Mucosa of stomach (tissue), 1 donor: ENCODE measurements around the gene ZNF576.
"Not testable (repeated sequence)": the region's sequence is repeated elsewhere in the genome, so short reads cannot be mapped to it uniquely, and the experiment has no call there.

Source experiments
- H3K27me3 ChIP-seq: one replicate; pipeline ENCODE4 v1.7.0; 2013; ENCODE audit warnings: mild to moderate bottlenecking, low read length; ENCODE audit not compliant: control insufficient read depth, insufficient read depth
- H3K36me3 ChIP-seq: one replicate; pipeline ENCODE4 v1.7.0; 2013; ENCODE audit warnings: low read length; ENCODE audit not compliant: control insufficient read depth, insufficient read depth
- H3K4me1 ChIP-seq: one replicate; pipeline ENCODE4 v1.7.0; 2013; ENCODE audit warnings: mild to moderate bottlenecking, low read length; ENCODE audit not compliant: control insufficient read depth, insufficient read depth
- H3K4me3 ChIP-seq: one replicate; pipeline ENCODE4 v1.7.0; 2013; ENCODE audit warnings: low read length
- H3K9ac ChIP-seq: one replicate; pipeline ENCODE4 v1.7.0; 2013; ENCODE audit warnings: mild to moderate bottlenecking, low read length, moderate library complexity
- H3K9me3 ChIP-seq: one replicate; pipeline ENCODE4 v1.7.0; 2013; ENCODE audit warnings: mild to moderate bottlenecking, low read length, moderate library complexity; ENCODE audit not compliant: control insufficient read depth
- donor health status: Pancreatic carcinoma.

The ZNF576 gene

DNA sequence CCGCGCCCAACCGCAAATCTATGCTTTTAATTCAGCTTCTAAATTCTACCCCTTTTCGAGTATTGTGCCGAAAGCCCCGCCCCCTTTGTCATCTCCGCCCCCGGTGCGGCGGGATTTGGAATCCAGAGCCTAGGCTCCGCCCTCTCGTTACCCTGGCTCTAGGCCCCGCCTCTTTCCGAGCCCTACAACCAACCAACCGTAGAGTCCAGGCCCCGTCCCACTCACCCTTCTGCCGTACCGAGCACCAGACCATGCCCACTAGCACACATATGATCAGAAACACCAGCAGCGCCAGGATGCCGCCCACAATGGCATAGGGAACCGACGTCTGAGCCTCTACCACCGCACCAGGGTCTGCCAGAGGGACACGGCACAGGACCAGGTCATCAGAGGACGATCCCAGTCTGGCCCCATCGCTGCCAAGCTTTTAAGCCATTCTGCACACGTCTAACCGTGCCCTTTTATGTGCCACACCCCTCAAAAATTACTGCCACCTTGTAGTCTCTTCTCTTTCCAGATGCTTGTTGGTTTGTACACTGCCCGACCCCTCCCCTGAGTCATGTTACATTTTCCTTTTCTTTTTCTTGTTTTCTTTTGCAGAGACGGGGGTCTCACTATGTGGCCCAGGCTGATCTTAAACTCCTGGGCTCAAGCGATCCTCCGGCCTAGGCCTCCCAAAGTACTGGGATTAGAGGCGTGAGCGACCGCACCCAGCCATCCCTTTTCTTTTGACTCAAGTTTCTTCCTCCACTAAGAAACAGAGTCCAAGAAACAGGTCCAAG is 27.7 kb downstream of the ZNF576 start:
- H3K9me3 ChIP-seq, result no peaks in the 10 kb centered on the region

GRCh38 chr19:43624933-43625332 is 28.5 kb downstream of the ZNF576 start:
- H3K9ac ChIP-seq, result no peak overlapping the region
- no peaks in the 10 kb centered on the region for H3K9me3 ChIP-seq
- no peak overlapping the region for H3K4me3 ChIP-seq
- no peaks in the 10 kb centered on the region for H3K27me3 ChIP-seq
- no peaks in the 10 kb centered on the region for H3K36me3 ChIP-seq
- peaks cover 8% of the 10 kb centered on the region for H3K4me1 ChIP-seq

More for the DNA sequence above, 27.7 kb downstream of the ZNF576 start:
- no peaks in the 10 kb centered on the region for H3K27me3 ChIP-seq
- H3K9ac ChIP-seq, result no peak overlapping the region
- H3K4me3 ChIP-seq, result no peak overlapping the region
- H3K4me1 ChIP-seq, result peaks cover 9% of the 10 kb centered on the region
- no peaks in the 10 kb centered on the region for H3K36me3 ChIP-seq

DNA sequence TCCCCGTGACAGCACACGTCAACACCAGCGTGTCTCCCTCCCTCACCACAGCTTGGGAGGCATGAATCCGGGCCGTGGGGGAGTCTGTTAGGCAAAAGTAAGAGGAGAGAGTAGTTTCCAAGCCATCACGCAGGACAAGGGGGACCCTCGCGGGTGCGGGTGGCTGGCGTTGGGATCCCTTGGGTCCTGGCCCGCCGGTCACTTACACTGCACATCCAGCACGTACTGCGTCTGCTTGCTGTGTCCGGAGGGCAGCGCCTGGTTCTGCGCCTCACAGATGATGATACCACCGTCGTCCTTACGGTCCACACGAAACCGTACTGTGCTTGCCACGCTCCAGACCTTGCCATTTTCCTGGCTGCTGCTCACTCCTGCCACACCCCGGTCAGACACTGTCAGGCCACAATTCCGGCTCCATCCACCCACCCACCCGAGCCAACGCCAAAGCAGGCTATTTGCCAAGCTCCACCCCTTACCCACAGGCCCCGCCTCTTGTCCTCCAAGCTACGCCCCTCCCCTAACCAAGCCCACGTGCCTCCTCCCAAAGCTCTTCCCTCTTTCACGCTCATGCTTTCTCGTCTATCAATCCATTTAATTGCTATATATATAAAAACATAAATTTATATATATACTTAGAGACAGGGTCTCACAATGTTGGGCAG is 29.7 kb downstream of the ZNF576 start:
- H3K27me3 ChIP-seq, result no peaks in the 10 kb centered on the region
- no peak overlapping the region for H3K4me3 ChIP-seq
- H3K4me1 ChIP-seq, result no peaks in the 10 kb centered on the region
- no peaks in the 10 kb centered on the region for H3K36me3 ChIP-seq
- no peak overlapping the region for H3K9ac ChIP-seq
- no peaks in the 10 kb centered on the region for H3K9me3 ChIP-seq

GRCh38 chr19:43626838-43627237 is 30.4 kb downstream of the ZNF576 start:
- Histone ChIP-seq H3K4me3 (no peak overlapping the region), H3K4me1 (no peaks in the 10 kb centered on the region), H3K9ac (no peak overlapping the region), H3K27me3 (no peaks in the 10 kb centered on the region), H3K9me3 (no peaks in the 10 kb centered on the region), H3K36me3 (no peaks in the 10 kb centered on the region)

- H3K4me1 ChIP-seq, result no peaks in the 10 kb centered on the region
- H3K27me3 ChIP-seq, result peaks cover 3% of the 10 kb centered on the region
- no peak overlapping the region for H3K9ac ChIP-seq
- no peaks in the 10 kb centered on the region for H3K9me3 ChIP-seq
- no peaks in the 10 kb centered on the region for H3K36me3 ChIP-seq
- no peak overlapping the region for H3K4me3 ChIP-seq
Observed at GRCh38 chr19:43628646-43629326, 32.4 kb downstream of the ZNF576 start.

- no peak overlapping the region for H3K9ac ChIP-seq
- H3K36me3 ChIP-seq, result no peaks in the 10 kb centered on the region
- H3K4me3 ChIP-seq, result no peak overlapping the region
- no peaks in the 10 kb centered on the region for H3K9me3 ChIP-seq
- peaks cover 8% of the 10 kb centered on the region for H3K27me3 ChIP-seq
- H3K4me1 ChIP-seq, result no peaks in the 10 kb centered on the region
Observed at GRCh38 chr19:43631491-43631890, 35.1 kb downstream of the ZNF576 start.

DNA sequence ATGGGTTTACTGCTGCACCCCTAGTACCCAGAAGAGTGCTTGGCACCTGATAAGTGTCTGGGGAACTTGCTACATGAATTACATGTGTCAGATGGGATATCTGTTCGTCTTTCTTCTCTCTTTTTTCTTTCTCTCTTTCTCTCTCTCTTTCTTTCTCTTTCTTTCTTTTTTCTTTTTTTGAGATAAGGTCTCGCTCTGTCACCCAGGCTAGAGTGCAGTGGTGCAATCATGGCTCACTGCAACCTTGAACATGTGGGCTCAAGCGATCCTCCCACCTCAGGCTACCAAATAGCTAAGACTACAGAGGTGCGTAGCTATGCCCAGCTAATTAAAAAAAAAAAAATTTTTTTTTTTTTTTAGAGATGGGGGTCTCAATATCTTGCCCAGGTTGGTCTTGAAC is 37.1 kb downstream of the ZNF576 start:
- H3K9ac ChIP-seq, result no peak overlapping the region
- H3K4me3 ChIP-seq, result no peak overlapping the region

DNA sequence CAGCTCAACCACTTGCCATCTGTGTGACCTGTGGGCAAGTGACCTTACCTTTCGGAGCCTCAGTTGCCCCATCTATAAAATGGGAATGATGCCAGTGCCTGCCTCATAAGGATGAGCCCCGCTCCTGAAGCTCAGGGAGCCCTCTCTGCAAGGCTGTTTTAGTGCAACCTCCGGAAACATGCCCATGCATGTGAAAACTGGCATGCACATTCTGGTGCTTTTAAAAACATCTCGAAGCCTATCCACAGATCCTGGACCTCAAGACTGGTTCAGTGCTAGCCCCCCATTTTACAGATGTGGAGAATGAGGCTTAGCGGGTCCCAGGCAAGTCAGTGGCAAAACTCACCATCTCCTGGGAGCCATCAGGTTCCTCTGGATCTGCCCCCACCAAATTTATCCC is 37.7 kb downstream of the ZNF576 start:
- Histone ChIP-seq H3K36me3 (no peaks in the 10 kb centered on the region), H3K4me3 (no peak overlapping the region), H3K4me1 (peaks cover 4% of the 10 kb centered on the region)

More for the DNA sequence above, 37.1 kb downstream of the ZNF576 start:
- Histone ChIP-seq H3K36me3 (no peaks in the 10 kb centered on the region), H3K27me3 (peaks cover 14% of the 10 kb centered on the region), H3K9me3 (no peaks in the 10 kb centered on the region), H3K4me1 (no peaks in the 10 kb centered on the region)

GRCh38 chr19:43634506-43634871 is 38.1 kb downstream of the ZNF576 start:
- Histone ChIP-seq H3K4me3 (no peak overlapping the region), H3K9ac (no peak overlapping the region), H3K36me3 (no peaks in the 10 kb centered on the region), H3K27me3 (peaks cover 22% of the 10 kb centered on the region), H3K4me1 (peaks cover 6% of the 10 kb centered on the region), H3K9me3 (peaks cover 5% of the 10 kb centered on the region)

More for the DNA sequence above, 37.7 kb downstream of the ZNF576 start:
- Histone ChIP-seq H3K9ac (no peak overlapping the region), H3K9me3 (peaks cover 5% of the 10 kb centered on the region), H3K27me3 (peaks cover 20% of the 10 kb centered on the region)

DNA sequence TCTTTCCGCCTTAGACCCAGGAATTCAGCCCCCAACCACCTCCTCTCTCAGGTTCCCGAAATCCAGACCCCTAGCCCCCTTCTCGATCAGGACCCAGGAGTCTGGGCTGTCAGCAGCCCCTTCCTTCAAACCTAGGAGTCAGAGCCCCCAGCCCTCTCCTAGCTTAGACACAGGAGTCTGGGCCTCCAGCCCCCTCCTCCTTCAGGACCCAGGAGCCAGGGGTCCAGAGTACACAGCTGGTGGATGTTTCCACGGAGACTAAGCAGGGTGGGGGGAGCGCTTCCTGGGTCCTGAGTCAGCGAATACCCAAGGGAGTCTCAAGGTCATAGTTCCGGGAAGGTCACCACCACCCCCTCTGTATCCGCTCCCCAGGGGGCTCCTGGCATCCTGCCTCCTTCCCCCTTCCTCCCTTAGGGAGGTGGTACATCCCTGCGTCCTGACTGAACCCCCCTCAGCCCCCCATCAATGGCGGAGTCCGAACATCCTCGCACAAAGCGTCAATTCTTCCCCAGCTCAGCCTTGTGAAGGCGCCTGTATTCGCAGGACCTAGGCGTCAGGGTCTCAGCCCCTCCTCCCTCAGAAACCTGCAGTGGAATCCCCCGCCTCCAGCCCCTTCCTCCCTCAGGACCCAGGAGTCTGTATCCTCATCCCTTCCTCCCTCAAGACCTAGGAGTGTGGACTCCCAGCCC is 38.6 kb downstream of the ZNF576 start:
- H3K27me3 ChIP-seq, result peaks cover 22% of the 10 kb centered on the region
- no peak overlapping the region for H3K9ac ChIP-seq
- peaks cover 5% of the 10 kb centered on the region for H3K9me3 ChIP-seq
- no peaks in the 10 kb centered on the region for H3K36me3 ChIP-seq
- H3K4me1 ChIP-seq, result peaks cover 7% of the 10 kb centered on the region
- H3K4me3 ChIP-seq, result no peak overlapping the region

DNA sequence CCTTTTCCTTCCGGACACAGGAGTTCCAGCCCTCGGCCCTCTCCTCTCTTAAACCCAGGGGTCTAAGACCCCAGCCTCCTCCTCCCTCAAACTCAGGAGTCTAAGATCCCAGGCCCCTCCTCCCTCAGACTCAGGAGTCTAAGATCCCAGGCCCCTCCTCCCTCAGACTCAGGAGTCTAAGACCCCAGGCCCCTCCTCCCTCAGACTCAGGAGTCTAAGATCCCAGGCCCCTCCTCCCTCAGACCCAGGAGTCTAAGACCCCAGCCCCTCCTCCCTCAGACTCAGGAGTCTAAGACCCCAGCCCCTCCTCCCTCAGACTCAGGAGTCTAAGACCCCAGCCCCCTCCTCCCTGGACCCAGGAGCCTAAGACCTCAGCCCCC is 39.2 kb downstream of the ZNF576 start:
- not testable (repeated sequence) for H3K9me3 ChIP-seq, H3K9ac ChIP-seq, H3K4me3 ChIP-seq, H3K36me3 ChIP-seq
- peaks cover 12% of the 10 kb centered on the region for H3K4me1 ChIP-seq
- peaks cover 27% of the 10 kb centered on the region for H3K27me3 ChIP-seq
